B cell (primary cell): ENCODE measurements around the gene FAM43A.

Source experiments
- EZH2 ChIP-seq: IDR thresholded peaks from 2 replicates; pipeline ENCODE4 v1.6.1; 2012; ENCODE audit warnings: borderline replicate concordance, low read depth, mild to moderate bottlenecking, moderate library complexity, low read length; ENCODE audit not compliant: insufficient read depth, poor library complexity, severe bottlenecking
- TF ChIP-seq, protein P1 (sequence below): fragments of 200-600 bp; IDR thresholded peaks from one replicate; pipeline ENCODE4 v1.8.0; 2022; ENCODE audit warnings: antibody characterized with exemption, mild to moderate bottlenecking

DNA sequence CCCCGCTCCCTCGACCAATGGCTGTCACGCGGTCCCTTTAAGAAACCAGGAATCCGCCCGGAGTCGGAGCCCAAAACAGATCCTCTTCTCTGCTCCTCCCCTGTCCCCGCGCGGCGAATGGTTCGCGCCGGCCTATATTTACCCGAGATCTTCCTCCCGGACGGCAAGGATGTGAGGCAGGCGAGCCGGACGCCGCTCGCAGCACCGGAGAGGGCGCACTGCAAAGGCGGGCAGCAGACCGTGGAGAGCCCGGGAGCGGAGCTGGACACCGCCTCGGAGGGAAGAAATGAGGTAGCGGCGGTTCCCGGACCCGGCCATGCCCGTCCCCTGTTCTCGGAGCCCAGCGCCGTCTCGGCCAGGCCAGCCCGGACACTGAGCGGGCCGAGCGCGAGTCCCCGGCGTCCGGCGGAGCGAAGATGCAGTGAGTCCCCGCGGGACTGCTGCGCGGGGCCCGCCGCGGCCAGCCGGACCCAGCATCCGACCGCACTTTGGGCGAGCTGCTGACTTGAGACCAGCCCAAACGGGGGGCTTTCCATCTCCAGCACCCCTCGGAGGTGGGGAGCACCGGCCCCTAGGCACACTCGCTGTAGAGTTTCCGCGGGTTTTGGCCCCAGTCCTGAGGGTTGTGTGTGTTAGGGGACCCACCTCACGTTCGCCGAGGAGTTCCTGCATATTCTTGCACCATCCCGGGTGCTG lies at the start of gene FAM43A:
- TF ChIP-seq, protein P1, sequence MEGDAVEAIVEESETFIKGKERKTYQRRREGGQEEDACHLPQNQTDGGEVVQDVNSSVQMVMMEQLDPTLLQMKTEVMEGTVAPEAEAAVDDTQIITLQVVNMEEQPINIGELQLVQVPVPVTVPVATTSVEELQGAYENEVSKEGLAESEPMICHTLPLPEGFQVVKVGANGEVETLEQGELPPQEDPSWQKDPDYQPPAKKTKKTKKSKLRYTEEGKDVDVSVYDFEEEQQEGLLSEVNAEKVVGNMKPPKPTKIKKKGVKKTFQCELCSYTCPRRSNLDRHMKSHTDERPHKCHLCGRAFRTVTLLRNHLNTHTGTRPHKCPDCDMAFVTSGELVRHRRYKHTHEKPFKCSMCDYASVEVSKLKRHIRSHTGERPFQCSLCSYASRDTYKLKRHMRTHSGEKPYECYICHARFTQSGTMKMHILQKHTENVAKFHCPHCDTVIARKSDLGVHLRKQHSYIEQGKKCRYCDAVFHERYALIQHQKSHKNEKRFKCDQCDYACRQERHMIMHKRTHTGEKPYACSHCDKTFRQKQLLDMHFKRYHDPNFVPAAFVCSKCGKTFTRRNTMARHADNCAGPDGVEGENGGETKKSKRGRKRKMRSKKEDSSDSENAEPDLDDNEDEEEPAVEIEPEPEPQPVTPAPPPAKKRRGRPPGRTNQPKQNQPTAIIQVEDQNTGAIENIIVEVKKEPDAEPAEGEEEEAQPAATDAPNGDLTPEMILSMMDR, result no peak
- no peak for TF ChIP-seq EZH2
